NCI-H446 treated with DMSO at 0.1 percent for 48 hours (cell line): Measurements from ENCODE around the gene PTPRN2.

Experiments
- DNase-seq: peaks from one replicate; lab custom pipeline; 2025; lab: John Stamatoyannopoulos, UW

The PTPRN2 gene

DNA sequence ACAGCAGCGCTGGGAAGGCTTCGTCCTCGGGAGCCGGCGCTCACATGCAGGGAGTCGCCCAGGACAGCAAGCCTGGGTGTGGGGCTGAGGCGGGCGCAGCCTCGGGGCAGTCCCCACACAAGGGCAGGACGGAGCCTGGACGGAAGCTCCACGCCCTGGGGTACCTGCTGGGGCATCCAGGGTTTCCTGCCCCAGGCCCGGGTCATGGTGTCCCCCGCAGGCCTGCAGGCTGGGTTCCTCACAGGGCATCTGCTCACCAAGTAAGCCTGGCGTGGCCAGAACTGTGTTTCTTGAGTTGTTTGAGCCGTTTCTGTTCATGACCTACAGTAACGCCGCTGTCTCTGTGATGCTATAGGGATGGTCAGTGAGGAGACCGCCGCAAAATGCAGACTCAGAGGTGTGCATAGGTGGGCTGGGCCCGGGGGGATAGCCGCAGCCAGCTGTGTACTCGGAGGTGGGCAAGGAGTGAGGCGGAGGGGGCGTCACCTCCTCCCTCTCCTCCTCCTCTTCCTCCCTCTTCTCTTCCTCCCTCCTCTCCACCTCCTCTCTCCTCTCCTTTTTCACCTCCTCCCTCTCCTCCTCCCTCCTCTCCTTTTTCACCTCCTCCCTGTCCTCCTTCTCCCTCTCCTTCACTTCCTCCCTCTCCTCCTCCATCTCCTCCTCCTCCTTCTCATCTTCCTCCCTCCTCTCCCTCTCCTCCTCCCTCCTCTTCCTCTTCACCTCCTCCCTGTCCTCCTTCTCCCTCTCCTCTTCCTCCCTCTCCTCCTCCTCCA lies 811.9 kb downstream of the PTPRN2 start:
- DNase-seq = no peak

DNA sequence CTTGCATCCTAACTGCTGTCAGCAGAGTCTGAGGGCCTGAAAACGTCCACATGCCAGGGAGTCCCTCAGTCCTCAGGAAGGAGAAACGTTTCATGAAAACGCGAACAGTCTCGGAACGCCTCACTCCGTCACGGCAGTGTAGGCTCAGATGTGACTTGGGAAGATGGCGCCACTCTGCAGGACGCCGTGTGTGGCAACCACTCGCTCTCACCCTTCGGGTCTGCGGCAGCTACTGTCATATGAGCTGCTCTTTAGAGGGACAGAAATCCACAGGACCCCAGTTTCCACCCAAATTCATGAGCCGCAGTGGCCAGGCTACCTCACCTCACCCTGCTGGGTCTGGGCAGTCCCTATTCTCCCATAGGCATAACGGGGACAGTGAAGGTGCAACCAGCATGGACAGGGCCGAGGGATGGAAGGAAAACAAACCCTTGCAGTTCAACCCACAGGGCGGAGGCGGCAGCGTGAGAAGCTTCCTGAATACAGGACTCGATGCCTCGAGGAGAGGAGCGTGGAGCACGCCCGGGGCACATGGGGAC lies 812.5 kb downstream of the PTPRN2 start:
- no peak for DNase-seq

DNA sequence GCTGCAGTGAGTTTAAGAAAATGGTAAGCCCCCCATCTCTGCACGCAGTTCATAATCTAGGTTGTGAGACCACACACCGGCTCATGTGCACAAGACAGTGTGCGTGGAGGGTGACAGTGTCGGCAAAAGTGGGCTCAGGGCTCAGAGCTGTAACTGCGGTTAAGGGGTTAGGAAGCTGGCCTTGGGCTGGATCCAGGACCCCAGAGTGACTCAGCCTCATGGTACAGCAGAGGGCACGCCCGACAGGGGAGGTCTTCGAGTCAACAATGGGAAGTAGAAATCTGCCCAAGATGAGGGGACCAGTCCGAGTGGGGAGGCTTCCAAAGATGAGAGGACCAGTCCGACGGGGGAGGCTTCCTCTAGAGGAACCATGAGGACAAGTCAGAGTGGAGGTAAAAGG lies 813.1 kb downstream of the PTPRN2 start:
- no peak for DNase-seq

DNA sequence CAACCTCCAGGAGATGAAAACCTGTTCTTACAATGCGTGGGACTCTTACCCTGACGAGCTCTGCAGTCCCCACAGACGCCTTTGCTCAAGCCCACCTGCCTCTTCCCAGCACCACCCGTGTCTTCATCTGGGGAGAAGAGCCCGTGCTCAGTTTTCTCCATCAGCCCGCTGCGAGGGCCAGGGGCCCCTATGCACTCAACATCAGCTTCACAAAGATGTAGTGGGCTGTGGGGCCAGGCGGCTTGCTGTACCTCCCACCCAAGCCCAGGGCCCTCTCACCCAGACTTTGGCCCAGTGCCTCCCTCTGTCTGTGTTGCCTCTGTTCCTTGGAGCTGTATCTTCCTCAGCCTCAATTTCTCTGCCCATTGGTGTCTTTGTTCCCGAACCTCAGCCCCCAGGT lies 814.3 kb downstream of the PTPRN2 start:
- DNase-seq = no peak

DNA sequence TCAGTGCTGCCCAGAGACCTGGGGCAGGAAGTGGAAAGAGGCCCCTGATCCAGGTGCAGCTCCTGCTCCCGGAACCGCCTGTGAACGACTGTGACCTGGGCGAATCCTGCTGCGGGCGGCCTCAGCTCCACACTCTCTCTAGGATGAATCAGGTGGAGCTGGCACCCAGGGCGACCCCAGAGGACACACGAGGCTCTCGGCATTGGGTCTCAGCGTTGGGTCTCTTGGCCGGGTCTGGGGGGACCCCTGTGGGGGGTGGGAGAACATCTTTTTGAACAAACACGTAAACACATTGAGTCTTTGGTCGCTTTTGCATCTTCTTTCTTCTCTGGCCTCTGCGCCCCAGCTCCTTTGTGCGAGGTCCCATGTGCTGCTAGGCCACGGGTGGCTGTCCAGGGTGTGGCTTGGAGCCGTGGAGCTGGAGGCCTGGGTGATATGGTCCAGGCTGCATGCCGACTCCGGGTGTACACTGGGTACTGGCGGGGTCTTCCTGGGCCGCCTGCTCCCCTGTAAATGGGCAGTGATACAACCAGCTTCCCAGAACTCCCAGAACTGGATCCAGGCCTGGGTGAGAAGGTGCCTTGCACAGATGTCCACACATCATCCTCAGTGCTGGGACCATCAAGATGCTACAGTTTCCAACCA lies 815.0 kb downstream of the PTPRN2 start:
- no peak for DNase-seq

DNA sequence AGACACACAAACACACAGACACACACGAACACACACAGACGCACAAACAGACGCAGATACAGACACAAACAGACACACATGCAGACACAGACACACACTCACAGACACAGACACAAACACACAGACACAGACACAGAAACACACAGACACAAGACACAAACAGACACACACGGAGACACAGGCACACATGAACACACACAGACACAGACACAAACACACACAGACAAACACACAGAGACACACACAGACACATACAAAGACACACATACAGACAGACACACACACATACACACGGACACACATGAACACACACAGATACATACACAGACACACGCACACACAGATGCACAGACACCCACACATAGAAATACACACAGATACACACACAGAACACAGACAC lies 815.9 kb downstream of the PTPRN2 start:
- no peak for DNase-seq

DNA sequence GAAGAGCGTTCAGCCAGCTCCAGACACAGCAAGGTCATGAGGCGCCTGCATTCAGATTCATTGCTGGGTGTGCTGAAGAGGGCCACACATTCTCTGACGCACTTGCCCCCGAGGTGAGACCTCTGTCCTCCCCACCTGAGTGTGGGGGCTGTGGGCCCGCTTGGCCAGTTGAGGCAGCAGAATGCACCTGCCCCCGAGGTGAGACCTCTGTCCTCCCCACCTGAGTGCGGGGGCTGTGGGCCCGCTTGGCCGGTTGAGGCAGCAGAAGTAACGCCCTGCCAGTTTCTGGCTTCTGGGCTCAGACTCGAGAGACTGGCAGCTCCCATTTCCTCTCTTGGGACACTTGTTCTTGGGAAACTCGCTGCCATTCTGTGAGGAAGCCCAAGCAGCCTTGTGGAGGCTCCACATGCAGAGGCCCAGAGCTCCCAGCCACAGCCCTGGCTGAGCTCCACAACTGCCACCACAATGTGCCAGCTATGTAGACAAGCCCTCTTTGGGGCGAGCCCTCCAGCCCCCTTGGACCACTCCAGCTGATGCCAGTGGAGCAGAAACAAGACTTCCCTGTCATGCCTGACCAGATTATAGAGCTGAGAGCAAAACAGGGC lies 816.8 kb downstream of the PTPRN2 start:
- DNase-seq = no peak

DNA sequence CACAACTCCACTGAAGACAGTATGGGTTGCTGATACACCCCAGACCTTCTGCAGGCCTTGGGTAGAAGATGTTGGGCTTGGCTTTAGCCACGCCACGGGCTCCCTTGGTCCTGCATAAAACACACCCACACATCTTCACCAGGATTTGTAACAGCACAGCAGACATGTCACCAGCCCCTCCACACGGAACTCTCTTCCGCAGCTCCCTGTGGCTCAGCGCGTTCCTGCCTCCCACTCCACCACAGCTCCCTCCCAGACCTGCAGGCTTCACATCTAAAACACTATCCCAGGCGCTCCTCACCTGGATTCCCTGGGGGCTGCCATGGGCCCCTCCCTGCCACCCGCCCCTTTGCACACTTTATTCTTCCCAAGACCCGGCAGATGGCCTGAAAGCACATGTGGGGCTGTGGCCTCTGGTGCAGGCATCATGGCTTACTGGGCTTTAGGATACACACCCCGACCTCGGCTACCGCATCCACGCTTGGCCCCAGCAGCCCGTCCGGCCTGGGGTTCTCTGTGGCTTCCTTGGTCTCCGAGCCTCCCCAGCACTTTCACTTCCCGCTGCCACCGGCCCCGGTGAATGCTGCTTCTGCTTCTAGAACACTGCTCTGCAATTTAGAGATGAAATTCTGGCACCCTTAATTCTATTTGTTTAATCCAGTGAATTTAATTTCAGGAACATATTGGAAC lies 818.0 kb downstream of the PTPRN2 start:
- DNase-seq = no peak

DNA sequence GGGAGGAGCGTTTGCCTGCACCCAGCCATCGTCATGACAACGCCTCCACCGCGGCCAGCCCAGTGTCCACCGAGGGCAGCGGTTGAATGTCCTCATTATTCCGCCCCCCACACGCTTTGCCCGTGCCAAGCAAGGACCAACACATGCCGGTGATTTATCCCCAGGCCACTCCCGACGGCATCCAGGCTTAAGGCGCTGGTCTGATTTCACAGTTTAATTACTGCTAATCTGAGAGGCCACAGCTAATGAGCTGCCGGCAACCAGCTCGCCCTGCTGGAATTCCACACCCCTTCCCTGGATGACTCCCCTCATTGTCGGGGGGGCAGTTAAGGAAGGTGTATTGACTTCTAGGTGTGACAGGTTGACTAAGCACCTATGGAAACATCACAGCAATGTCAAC lies 818.5 kb downstream of the PTPRN2 start:
- DNase-seq = no peak

DNA sequence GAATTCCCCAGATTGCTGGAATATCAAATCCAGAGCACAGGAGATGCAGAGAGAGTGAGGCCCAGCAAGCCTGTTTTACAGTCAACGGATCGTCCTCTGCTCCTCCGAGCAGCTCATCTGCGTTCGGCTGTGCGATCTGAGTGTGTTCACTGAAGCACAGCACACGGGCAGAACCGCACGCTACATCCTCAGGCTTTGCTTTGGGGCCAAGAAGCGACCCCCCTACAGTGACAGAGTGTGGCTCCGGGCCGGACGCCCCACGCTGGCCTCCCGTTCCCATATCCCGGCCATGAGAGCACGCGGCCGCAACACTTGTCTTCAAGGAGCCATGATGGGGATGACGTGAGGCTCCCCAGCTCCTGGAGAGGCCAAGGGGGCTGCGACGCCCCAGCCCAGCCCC lies 819.4 kb downstream of the PTPRN2 start:
- no peak for DNase-seq

DNA sequence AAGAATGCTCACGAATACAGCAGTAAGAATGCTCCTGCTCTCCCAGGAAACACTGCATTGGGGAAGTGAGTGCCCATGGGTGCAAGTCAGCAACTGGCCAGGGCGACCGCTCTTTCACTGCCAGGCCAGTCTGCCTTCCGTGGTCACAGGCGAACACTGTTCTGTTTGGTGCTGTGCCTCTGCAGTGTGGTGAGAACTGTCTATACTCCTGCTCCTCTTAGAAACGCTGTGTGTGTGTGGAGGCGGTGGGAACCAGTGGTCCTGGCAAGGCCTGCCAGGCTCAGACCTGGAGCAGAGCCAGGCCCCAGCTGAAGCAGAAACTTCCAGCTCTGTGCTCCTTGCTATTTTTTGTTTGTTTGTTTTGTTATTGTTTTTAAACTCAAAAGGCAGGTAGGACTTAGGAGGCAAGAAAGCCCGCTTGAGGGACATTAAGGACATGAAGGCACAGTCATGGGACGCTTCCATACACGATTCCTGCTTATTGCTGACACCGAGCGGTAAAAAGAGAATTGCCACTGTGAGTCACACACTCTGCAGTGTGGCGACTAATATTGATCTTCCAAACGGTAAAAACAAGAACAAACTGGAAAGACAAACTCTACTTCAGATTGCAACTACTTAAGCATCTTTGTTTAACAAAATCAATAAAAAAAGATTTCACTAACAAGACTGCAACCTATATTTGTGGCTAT lies 820.0 kb downstream of the PTPRN2 start:
- no peak for DNase-seq

DNA sequence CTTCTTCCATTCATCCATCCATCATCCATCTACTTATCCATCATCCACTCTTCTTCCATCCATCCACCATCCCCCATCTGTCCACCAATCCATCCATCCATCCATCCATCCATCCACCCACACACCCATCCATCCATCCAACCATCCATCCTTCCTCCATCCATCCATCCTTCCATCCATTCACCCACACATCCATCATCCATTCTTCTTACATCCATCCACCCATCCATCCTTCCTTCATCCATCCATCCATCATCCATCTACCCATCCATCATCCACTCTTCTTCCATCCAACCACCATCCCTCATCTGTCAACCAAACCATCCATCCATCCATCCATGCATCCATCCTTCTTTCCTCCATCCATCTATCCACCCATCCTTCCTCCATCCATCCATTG lies 821.5 kb downstream of the PTPRN2 start:
- no peak for DNase-seq

DNA sequence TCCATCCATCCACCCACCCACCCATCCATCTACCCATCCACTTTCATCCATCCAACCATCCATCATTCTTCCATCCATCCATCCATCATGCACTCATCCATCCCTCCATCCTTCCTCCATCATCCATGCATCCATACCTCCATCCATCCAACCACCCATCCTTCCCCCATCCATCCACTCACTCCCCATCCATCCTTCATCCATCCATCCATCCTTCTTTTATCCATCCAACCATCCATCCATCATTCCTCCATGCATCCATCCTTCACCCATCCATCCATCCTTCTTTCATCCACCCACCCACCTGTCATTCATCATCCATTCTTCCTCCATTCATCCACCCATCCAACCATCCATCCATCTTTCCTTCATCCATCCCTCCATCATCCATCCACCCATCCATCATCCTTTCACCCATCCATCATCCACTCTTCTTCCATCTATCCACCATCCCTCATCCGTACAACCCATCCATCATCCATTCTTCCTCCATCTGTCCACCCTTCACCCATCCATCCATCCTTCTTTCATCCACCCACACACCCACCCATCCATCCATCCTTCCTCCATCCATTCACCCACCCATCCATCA lies 822.6 kb downstream of the PTPRN2 start:
- no peak for DNase-seq

DNA sequence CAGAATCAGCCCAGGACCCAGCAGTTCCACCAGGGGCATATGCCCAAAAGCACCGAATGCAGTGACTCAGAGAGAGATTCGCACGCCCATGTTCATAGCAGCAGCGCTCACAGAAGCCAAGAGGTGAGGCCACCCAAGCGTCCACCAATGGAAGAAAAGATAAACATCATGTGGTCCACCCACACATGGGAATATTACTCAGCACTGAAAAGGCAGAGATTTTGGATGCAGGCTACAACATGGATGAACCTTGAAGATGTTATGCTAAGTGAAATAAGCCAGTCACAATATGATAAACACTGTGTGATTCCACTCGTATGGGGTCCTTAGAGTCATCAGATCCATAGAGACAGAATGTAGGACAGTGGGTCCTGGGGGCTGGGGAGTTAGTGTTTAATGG lies 823.4 kb downstream of the PTPRN2 start:
- no peak for DNase-seq

DNA sequence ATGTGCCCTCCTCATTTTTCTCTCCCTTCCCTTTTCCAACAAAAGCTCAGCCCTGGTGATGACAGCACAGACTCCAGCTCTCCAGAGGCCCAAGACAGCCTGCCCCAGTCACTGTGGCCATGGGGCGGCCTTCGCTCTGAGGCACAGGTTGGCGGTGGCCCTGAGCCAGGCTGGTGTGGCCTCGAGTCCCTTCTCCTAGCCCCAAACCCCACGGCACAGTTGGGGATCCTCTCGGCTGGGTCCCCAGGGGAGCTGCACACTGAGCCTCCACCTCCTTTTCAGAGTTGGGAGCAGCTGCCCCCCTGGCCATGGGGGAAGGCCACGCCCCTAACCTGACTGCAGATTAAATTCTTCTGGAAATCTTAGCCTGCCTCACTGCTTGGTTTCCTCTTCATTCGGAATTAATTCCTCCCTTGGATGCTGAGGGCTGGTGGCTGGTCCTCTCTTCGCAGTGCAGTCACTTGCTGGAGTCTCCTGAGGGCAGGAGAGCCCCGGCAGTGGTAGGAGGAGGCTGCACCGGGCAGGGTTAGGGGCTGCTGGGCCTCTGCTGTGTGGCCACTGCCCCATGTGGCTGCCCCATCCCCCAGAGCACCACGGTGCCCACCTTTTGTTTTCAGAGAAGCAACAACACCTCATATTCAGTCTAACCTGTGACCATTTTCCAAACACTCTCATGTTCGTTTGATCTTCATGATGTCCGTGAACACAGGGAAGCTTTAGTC lies 824.2 kb downstream of the PTPRN2 start:
- no peak for DNase-seq

DNA sequence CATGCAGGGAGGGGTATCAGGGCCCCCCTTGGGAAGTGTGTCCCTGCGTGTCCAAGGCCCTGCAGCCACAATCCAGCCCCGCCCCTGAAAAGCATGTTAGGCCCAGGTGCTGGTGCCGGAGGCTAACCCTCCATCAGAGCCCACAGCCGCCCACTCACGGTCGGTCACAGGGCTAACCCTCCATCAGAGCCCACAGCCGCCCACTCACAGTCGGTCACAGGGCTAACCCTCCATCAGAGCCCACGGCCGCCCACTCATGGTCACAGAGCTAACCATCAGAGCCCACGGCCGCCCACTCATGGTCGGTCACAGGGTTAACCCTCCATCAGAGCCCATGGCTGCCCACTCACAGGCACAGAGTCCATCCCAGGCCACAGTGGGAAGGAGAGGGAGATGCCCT lies 824.8 kb downstream of the PTPRN2 start:
- DNase-seq = no peak

DNA sequence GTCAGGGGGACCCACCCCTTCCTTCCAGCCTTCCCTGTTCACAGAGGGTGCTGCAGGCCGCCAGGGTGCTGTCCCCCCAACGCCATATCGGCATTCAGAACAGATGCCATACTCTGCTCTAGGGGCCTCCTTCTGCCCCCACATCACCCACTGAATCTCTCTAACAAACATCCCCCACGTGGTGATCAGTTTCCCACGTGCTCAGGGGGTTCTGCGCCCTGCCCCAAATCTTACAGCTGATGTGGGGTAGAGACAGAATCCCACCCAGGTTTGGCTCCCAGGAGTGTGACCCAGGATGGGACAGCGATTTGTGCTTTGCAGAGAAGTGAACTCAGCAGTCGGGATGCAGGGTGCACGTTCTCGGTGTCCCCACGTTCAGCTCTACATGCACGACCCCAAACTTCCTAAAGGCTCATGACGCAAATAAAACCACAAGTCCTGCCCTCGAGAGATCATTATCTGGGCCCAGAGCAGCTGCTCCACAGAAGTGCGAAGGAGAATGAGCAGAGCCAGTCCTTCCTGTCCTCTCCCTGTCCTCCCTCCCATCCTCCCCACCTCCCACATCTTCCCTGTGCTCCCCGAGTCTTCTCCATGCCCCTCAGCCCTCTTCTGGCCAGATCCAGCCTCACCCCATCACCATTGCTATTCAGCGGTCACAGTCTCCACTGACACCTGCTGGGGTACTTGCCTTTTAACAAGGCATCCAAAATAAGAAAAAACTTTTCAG lies 827.5 kb downstream of the PTPRN2 start:
- no peak for DNase-seq

DNA sequence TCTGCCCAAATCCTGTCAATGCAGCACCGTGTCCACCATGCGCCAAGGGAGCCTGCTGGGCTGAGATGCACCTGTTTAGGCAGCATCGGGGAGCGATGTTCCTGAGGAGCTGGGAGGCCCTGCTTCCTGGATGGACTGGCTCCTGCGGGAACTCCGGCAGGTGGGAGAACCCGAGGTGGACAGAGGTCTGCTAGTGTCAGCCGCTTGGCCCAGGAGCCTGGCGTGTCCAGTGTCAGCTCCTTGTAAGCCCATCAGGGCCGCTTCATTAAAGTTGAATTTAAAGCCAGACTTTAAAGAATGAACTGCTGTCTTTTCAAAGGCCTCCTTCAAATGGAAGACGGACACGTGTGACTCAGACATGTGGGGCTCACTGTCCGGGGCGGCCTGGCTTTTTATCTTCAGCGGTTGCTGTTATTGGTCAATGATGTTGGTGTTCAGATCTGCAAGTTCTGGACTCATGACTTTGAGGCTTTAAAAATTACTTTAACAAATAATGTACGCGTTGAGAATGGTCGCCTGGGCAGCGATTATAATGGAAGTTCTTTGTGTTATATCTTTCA lies 828.3 kb downstream of the PTPRN2 start:
- DNase-seq = no peak

DNA sequence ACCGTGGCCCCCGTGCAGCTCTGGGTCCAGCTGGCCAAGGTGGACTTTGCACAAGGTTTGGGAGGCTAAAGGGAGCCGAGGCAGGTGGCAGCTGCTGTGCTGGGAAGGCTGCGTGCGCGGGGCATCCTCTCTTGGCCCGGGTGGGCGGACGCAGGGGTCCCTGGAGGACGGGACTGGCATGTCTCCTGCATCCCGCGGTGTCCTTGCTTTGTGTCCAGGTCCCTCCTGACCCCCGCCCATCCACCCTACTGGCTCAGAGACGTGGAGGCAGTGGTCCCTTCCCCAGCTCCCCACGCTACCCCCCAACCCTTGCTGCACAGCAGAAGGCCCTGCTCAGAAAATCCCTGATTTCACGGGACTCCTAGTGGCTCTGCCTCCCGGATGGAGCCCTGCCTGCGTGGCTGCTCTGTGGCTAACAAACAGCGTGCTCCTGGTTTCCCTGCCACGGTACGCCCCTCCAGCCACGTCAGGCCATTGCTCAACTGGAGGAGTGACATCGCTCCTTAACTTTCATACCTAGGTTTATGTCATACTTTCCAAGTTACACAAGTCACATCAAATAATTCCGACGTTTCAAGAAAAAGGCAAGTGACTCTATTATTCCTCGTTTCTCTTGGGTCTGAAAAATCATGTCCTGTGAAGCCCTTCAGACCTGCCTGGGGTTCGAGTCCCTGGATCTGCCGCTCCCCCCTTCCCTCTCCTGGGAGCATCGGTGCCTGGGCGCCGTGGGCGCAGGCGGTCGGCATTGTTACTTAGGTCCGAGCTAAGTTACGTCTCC lies 829.0 kb downstream of the PTPRN2 start:
- DNase-seq = no peak
